Activated CD8-positive, alpha-beta memory T cell treated with anti-CD3 and anti-CD28 coated beads for 4 hours (primary cell): ENCODE measurements around the gene HOMER3.
"Not testable (repeated sequence)": the region's sequence is repeated elsewhere in the genome, so short reads cannot be mapped to it uniquely, and the experiment has no call there.

Experiments
- DNase-seq, 2 donors: peaks; one replicate each; pipeline ENCODE4 v3.0.0-alpha.2; 2020; ENCODE audit warnings: low read depth in 2 of 2

Gene HOMER3

GRCh38 chr19:18924684-18925213 is 16.3 kb downstream of the HOMER3 start:
- DNase-seq: no peak

- DNase-seq: no peak
Observed at GRCh38 chr19:18922228-18922985, 18.6 kb downstream of the HOMER3 start.

DNA sequence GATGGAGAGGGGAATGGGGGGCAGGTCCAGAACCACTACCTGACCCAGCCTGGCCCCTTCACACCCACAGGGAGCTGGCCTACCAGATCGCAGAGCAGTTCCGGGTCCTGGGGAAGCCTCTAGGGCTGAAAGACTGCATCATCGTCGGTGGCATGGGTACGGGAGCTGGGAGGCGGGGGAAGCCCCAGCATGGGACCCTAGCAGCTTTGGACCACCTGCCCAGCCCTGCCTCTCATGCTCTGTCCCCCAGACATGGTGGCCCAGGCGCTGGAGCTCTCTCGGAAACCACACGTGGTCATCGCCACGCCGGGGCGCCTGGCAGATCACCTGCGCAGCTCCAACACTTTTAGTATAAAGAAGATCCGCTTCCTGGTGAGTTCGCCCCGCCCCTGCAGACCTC is 19.4 kb downstream of the HOMER3 start:
- no peak for DNase-seq

- DNase-seq: no peak
Observed at GRCh38 chr19:18920400-18920799, 20.6 kb downstream of the HOMER3 start.

GRCh38 chr19:18919900-18920214 is 21.2 kb downstream of the HOMER3 start:
- DNase-seq: no peak

- peak; percentile 96 to 97 for DNase-seq
Observed at GRCh38 chr19:18919086-18919899, 21.7 kb downstream of the HOMER3 start, which contains the start of the genes COPE and DDX49. Gene COPE (minus strand): TSS chr19:18919387. CDS start chr19:18919348, 39 bp downstream. Gene DDX49 (plus strand): TSS chr19:18919715. CDS start chr19:18919742, 27 bp downstream.

DNA sequence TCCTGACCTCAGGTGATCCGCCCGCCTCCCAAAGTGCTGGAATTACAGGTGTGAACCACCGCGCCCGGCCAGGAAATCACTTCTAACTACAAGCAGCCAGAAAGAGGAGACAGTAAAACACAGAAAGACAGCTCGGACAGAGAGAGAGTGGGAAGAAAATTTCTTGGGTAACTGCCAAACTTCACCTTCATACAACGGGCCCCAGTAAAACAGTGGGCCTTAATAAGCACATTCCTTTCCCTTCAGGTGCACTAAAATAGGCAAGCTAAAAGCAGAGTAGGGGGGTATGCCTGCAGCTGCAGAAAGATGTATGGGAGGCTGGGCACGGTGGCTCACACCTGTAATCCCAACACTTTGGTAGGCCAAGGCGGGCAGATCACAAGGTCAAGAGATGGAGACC is 23.4 kb downstream of the HOMER3 start:
- DNase-seq: not testable (repeated sequence)

- DNase-seq: no peak
Observed at GRCh38 chr19:18915639-18916038, 25.4 kb downstream of the HOMER3 start.

- no peak for DNase-seq
Observed at GRCh38 chr19:18913466-18913865, 27.6 kb downstream of the HOMER3 start.

GRCh38 chr19:18912933-18913332 is 28.1 kb downstream of the HOMER3 start:
- DNase-seq: no peak

GRCh38 chr19:18910801-18911436 is 30.1 kb downstream of the HOMER3 start:
- DNase-seq: no peak

- no peak for DNase-seq
Observed at GRCh38 chr19:18910010-18910409, 31.0 kb downstream of the HOMER3 start.

DNA sequence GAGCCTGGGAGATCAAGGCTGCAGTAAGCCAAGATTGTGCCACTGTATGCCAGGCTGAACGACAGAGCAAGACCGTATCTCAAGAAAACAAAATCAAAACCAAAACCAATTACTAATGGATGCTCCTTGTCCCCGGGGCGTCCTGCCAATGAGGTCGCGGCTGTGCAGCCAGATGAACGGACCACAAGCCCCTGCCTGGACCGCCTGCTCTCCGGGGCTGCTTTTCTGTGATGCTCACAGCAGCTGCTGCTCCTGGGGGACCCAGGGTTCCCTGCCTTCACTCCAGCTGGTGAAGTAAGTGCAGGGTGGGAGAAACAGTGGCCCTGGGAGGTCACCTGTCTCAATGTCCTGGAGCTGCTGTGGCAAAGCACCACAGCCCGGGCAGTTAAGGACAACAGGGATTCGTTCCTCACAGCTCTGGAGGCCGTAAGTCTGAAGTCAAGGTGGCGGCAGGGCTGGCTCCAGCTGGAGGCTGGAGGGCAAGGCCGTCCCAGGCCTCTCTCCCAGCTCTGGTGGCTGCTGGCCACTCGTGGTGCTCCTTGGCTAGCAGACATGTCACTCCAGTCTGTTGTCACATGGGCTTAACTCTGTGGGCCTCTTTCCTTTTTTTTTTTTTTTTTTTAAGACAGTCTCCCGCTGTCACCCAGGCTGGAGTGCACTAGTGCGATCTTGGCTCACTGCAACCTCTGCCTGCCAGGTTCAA is 31.9 kb downstream of the HOMER3 start:
- DNase-seq: no peak

- DNase-seq: no peak
Observed at GRCh38 chr19:18906605-18907519, 34.2 kb downstream of the HOMER3 start.

DNA sequence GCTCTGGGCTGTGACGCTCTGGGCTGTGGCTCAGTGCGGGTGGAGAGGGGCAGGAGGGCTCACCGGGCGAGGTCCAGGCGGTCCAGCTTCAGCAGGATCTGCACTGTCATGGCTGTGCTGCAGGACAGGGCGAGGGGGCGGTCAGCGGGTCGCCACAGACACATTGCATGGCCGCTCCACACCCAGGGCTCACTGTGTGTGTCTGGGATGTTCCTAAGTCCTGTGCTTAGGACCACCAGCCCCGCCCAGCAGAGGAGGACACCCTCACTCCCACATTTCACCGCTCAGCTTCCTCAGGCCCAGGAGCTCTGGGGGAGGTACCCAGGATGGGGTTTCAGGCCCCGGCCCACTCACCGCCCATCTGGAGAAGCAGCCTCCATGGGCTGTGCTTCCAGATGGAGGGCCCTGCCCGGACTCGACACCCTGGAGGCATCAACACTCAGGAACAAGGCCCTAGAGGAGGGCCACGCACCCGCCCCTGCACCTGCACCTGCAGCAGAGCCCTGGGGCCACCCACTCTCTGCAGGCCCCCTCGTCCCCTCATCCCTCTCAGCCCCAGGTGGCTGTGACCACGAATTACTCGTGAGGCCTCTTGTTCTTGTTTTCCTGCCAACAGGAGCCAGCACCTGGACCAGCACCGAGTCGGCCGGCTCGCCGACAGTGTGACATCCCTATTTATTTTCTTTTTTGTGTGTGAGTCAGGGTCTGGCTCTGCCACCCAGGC is 35.3 kb downstream of the HOMER3 start:
- no peak for DNase-seq

DNA sequence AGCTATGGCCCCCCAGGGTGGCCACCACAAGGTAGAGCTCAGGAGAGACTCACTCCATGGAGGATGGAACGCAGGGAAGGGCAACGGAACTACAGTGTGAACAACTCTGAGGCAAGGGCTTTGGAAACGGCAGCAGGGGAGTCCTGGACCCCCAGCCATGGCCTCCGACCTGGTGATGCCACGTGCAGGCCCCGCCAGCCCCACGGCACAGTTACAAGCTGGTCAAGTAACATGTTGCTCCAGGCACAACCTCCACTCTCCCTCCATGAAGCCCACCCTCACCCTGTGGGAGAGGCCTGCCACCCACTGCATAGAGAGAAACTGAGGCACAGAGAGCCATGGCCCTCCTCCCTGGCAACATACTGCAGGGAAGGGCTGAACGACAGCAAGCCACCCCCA is 36.0 kb downstream of the HOMER3 start:
- DNase-seq: no peak

- DNase-seq: no peak
Observed at GRCh38 chr19:18904334-18905057, 36.5 kb downstream of the HOMER3 start.

GRCh38 chr19:18903156-18904037 is 37.6 kb downstream of the HOMER3 start:
- no peak for DNase-seq
